Measurements from ENCODE around the gene RIPPLY3. TPM values are rescaled to one million over a fixed set of nuclear protein-coding genes. Genes with fewer than 3 reads are reported as not detected.

RIPPLY3 gene
- polyA plus RNA-seq, result 0.05 to 0.07 TPM in 2 of 3 replicates, not detected in the other
- polyA plus RNA-seq (2011; ENCODE audit: low read depth), result not detected
- polyA plus RNA-seq (2011; cell fraction: cytosol; rRNA removed), result not detected in 2 replicates
- not detected in 2 replicates for polyA plus RNA-seq (2011; cell fraction: nucleus; rRNA removed)
- 0.05 TPM in 1 of 2 replicates, not detected in the other for polyA plus RNA-seq (2012; ENCODE audit: low replicate concordance)
- not detected in 3 replicates for polyA minus RNA-seq
- polyA minus RNA-seq (2011; cell fraction: cytosol; rRNA and poly(A)+ RNA removed), result not detected
- not detected in 2 replicates for polyA minus RNA-seq (2011; cell fraction: nucleus; rRNA and poly(A)+ RNA removed)

GRCh38 chr21:37006486-37007291, at the start of gene RIPPLY3:
Gene RIPPLY3, plus strand, starts transcription at chr21:37006702. Its CDS starts 71 bp downstream, at chr21:37006773.
- no peaks in the 10 kb centered on the region for H3K79me2 ChIP-seq (ENCODE audit: control insufficient read depth, insufficient read depth, low read length)
- peak within 1 kb of the TSS; percentile 26 to 52 (median 51) for H3K4me3 ChIP-seq (ENCODE audit: control insufficient read depth in 2 of 3, extremely low read depth in 1 of 3, insufficient read depth in 2 of 3, low read depth in 1 of 3, low read length in 3 of 3)
- dilution Hi-C loops (cut with MboI; ENCODE audit: extremely low pct_ligation_motif_present, low sequenced_read_pairs), result no loop called here
- DNase-seq (ENCODE audit: low read depth, low spot score) (no peak), FAIRE-seq (no peak)
- H3K36me3 ChIP-seq (ENCODE audit: control insufficient read depth in 2 of 2, extremely low read depth in 1 of 2, insufficient read depth in 2 of 2, low read length in 2 of 2), result no peaks in the 10 kb centered on the region
- H4K20me1 ChIP-seq (ENCODE audit: control insufficient read depth, extremely low read depth, insufficient read depth, low read length), result no peaks in the 10 kb centered on the region
- peak within 1 kb of the TSS; percentile 85 for H3K4me2 ChIP-seq (ENCODE audit: control insufficient read depth, extremely low read depth, insufficient read depth, low read depth, low read length)
- no peak within 1 kb of the TSS for H3K9ac ChIP-seq (ENCODE audit: control insufficient read depth, extremely low read depth, insufficient read depth, low read length)
- peaks cover 4% of the 10 kb centered on the region for H3K4me1 ChIP-seq (ENCODE audit: control insufficient read depth, extremely low read depth, insufficient read depth, low read length)
- TF ChIP-seq EZH2 (IDR thresholded peaks at IDR 0.05; ENCODE audit: low read length), result peak; percentile 44
- TF ChIP-seq CTCF (optimal IDR thresholded peaks at IDR 0.05 in 1 of 3, IDR thresholded peaks at IDR 0.05 in 1 of 3, conservative IDR thresholded peaks at IDR 0.05 in 1 of 3; ENCODE audit: extremely low read depth in 1 of 3, insufficient read depth in 2 of 3, low read length in 3 of 3), result no peak
- H3K9me1 ChIP-seq (ENCODE audit: control insufficient read depth, extremely low read depth, insufficient read depth, low read length), result no peaks in the 10 kb centered on the region
- peaks cover 23% of the 10 kb centered on the region for H3K27me3 ChIP-seq (ENCODE audit: control insufficient read depth, extremely low read depth, insufficient read depth, low read length)
- H2AFZ ChIP-seq (ENCODE audit: control insufficient read depth, low read length), result peak within 1 kb of the TSS; percentile 73
- no peaks in the 10 kb centered on the region for H3K9me3 ChIP-seq (ENCODE audit: control insufficient read depth, low read depth, low read length)
- H3K27ac ChIP-seq (ENCODE audit: control insufficient read depth, insufficient read depth, low read length), result no peak within 1 kb of the TSS

- H3K9ac ChIP-seq (ENCODE audit: control insufficient read depth, extremely low read depth, insufficient read depth, low read length), result no peak overlapping the region
- H3K36me3 ChIP-seq (ENCODE audit: control insufficient read depth in 2 of 2, extremely low read depth in 1 of 2, insufficient read depth in 2 of 2, low read length in 2 of 2), result peaks cover 0 to 4% of the 10 kb centered on the region in 2 experiments
- FAIRE-seq (no peak), DNase-seq (ENCODE audit: low read depth, low spot score) (no peak)
- no peak overlapping the region for H2AFZ ChIP-seq (ENCODE audit: control insufficient read depth, low read length)
- no peak overlapping the region for H3K27ac ChIP-seq (ENCODE audit: control insufficient read depth, insufficient read depth, low read length)
- no peaks in the 10 kb centered on the region for H3K27me3 ChIP-seq (ENCODE audit: control insufficient read depth, extremely low read depth, insufficient read depth, low read length)
- dilution Hi-C loops (cut with MboI; ENCODE audit: extremely low pct_ligation_motif_present, low sequenced_read_pairs), result no loop called here
- H3K4me1 ChIP-seq (ENCODE audit: control insufficient read depth, extremely low read depth, insufficient read depth, low read length), result no peaks in the 10 kb centered on the region
- no peak overlapping the region for H3K4me2 ChIP-seq (ENCODE audit: control insufficient read depth, extremely low read depth, insufficient read depth, low read depth, low read length)
- no peaks in the 10 kb centered on the region for H3K9me1 ChIP-seq (ENCODE audit: control insufficient read depth, extremely low read depth, insufficient read depth, low read length)
- H3K4me3 ChIP-seq (ENCODE audit: control insufficient read depth in 2 of 3, extremely low read depth in 1 of 3, insufficient read depth in 2 of 3, low read depth in 1 of 3, low read length in 3 of 3), result no peak overlapping the region
- no peaks in the 10 kb centered on the region for H4K20me1 ChIP-seq (ENCODE audit: control insufficient read depth, extremely low read depth, insufficient read depth, low read length)
- TF ChIP-seq EZH2 (IDR thresholded peaks at IDR 0.05; ENCODE audit: low read length) (no peak), CTCF (optimal IDR thresholded peaks at IDR 0.05 in 1 of 3, IDR thresholded peaks at IDR 0.05 in 1 of 3, conservative IDR thresholded peaks at IDR 0.05 in 1 of 3; ENCODE audit: extremely low read depth in 1 of 3, insufficient read depth in 2 of 3, low read length in 3 of 3) (no peak)
- H3K79me2 ChIP-seq (ENCODE audit: control insufficient read depth, insufficient read depth, low read length), result no peaks in the 10 kb centered on the region
- no peaks in the 10 kb centered on the region for H3K9me3 ChIP-seq (ENCODE audit: control insufficient read depth, low read depth, low read length)
These were observed 47.3 kb upstream of the RIPPLY3 start for GRCh38 chr21:36959020-36959835.

Data from keratinocyte (primary cell).